Stomach smooth muscle (tissue), 2 donors: ENCODE measurements around the gene GRIA4.

Source experiments
- H3K27ac ChIP-seq: one replicate; pipeline ENCODE4 v1.7.0; 2013; ENCODE audit warnings: mild to moderate bottlenecking, low read length, inconsistent platforms
- H3K27me3 ChIP-seq, 2 donors: one replicate each; pipeline ENCODE4 v1.7.0; 2013; ENCODE audit warnings: low read length in 2 of 2; ENCODE audit not compliant: insufficient read depth in 2 of 2, control insufficient read depth in 1 of 2
- H3K36me3 ChIP-seq, 2 donors: one replicate each; pipeline ENCODE4 v1.7.0; 2013; ENCODE audit warnings: low read length in 2 of 2; ENCODE audit not compliant: control insufficient read depth in 2 of 2, insufficient read depth in 2 of 2
- H3K4me1 ChIP-seq: one replicate; pipeline ENCODE4 v1.7.0; 2013; ENCODE audit warnings: low read length; ENCODE audit not compliant: control insufficient read depth, insufficient read depth
- H3K4me3 ChIP-seq, 2 donors: one replicate each; pipeline ENCODE4 v1.7.0; 2013; ENCODE audit warnings: low read length in 2 of 2
- H3K9ac ChIP-seq, 2 donors: one replicate each; pipeline ENCODE4 v1.7.0; 2013; ENCODE audit warnings: low read length in 2 of 2, mild to moderate bottlenecking in 1 of 2
- H3K9me3 ChIP-seq, 2 donors: one replicate each; pipeline ENCODE4 v1.7.0; 2013; ENCODE audit warnings: low read length in 2 of 2; ENCODE audit not compliant: control insufficient read depth in 2 of 2
- donor health status: healthy.
- donor health status: Pancreatic carcinoma.

The GRIA4 gene

GRCh38 chr11:105718641-105719040 lies 108.8 kb downstream of the GRIA4 start:
- Histone ChIP-seq H3K9me3 (no peaks in the 10 kb centered on the region), H3K9ac (no peak overlapping the region), H3K27ac (no peak overlapping the region), H3K27me3 (no peaks in the 10 kb centered on the region), H3K4me1 (no peaks in the 10 kb centered on the region), H3K36me3 (no peaks in the 10 kb centered on the region), H3K4me3 (no peak overlapping the region)

- Histone ChIP-seq H3K4me1 (no peaks in the 10 kb centered on the region), H3K36me3 (no peaks in the 10 kb centered on the region), H3K4me3 (no peak overlapping the region), H3K27ac (no peak overlapping the region), H3K9me3 (no peaks in the 10 kb centered on the region), H3K27me3 (no peaks in the 10 kb centered on the region), H3K9ac (no peak overlapping the region)
Observed at GRCh38 chr11:105719073-105719822, 109.4 kb downstream of the GRIA4 start.

GRCh38 chr11:105720096-105720495 lies 110.2 kb downstream of the GRIA4 start:
- Histone ChIP-seq H3K9me3 (no peaks in the 10 kb centered on the region), H3K36me3 (no peaks in the 10 kb centered on the region), H3K27ac (no peak overlapping the region), H3K4me1 (no peaks in the 10 kb centered on the region), H3K27me3 (no peaks in the 10 kb centered on the region), H3K9ac (no peak overlapping the region), H3K4me3 (no peak overlapping the region)

GRCh38 chr11:105723269-105723668 lies 113.4 kb downstream of the GRIA4 start:
- Histone ChIP-seq H3K9ac (no peak overlapping the region), H3K9me3 (peaks cover 0 to 4% of the 10 kb centered on the region in 2 donors), H3K36me3 (no peaks in the 10 kb centered on the region), H3K4me3 (no peak overlapping the region), H3K4me1 (no peaks in the 10 kb centered on the region), H3K27ac (no peak overlapping the region), H3K27me3 (no peaks in the 10 kb centered on the region)

GRCh38 chr11:105732611-105733010 lies 122.7 kb downstream of the GRIA4 start:
- Histone ChIP-seq H3K9me3 (no peaks in the 10 kb centered on the region), H3K4me3 (no peak overlapping the region), H3K9ac (no peak overlapping the region), H3K27ac (no peak overlapping the region), H3K36me3 (no peaks in the 10 kb centered on the region), H3K27me3 (no peaks in the 10 kb centered on the region), H3K4me1 (no peaks in the 10 kb centered on the region)

- no peaks in the 10 kb centered on the region for H3K27me3 ChIP-seq
- H3K9me3 ChIP-seq = no peaks in the 10 kb centered on the region
- no peak overlapping the region for H3K9ac ChIP-seq
- H3K4me1 ChIP-seq = no peaks in the 10 kb centered on the region
- H3K36me3 ChIP-seq = no peaks in the 10 kb centered on the region
- no peak overlapping the region for H3K4me3 ChIP-seq
- H3K27ac ChIP-seq = no peak overlapping the region
Observed at GRCh38 chr11:105734426-105734825, 124.6 kb downstream of the GRIA4 start.

- H3K27me3 ChIP-seq = no peaks in the 10 kb centered on the region
- no peak overlapping the region for H3K9ac ChIP-seq
- no peak overlapping the region for H3K4me3 ChIP-seq
- H3K36me3 ChIP-seq = no peaks in the 10 kb centered on the region
- no peaks in the 10 kb centered on the region for H3K9me3 ChIP-seq
- H3K27ac ChIP-seq = no peak overlapping the region
- H3K4me1 ChIP-seq = no peaks in the 10 kb centered on the region
Observed at GRCh38 chr11:105738251-105738650, 128.4 kb downstream of the GRIA4 start.

- H3K27me3 ChIP-seq = no peaks in the 10 kb centered on the region
- H3K4me1 ChIP-seq = no peaks in the 10 kb centered on the region
- H3K9ac ChIP-seq = no peak overlapping the region
Observed at GRCh38 chr11:105738986-105739795, 129.3 kb downstream of the GRIA4 start.

GRCh38 chr11:105740164-105740903 lies 130.5 kb downstream of the GRIA4 start:
- H3K27ac ChIP-seq = no peak overlapping the region
- no peaks in the 10 kb centered on the region for H3K27me3 ChIP-seq
- no peaks in the 10 kb centered on the region for H3K4me1 ChIP-seq
- no peaks in the 10 kb centered on the region for H3K36me3 ChIP-seq
- no peak overlapping the region for H3K9ac ChIP-seq
- H3K9me3 ChIP-seq = no peaks in the 10 kb centered on the region
- H3K4me3 ChIP-seq = no peak overlapping the region

More at GRCh38 chr11:105738986-105739795, 129.3 kb downstream of the GRIA4 start:
- Histone ChIP-seq H3K9me3 (no peaks in the 10 kb centered on the region), H3K27ac (no peak overlapping the region), H3K36me3 (no peaks in the 10 kb centered on the region), H3K4me3 (no peak overlapping the region)

- H3K9ac ChIP-seq = no peak overlapping the region
- no peaks in the 10 kb centered on the region for H3K36me3 ChIP-seq
- H3K9me3 ChIP-seq = no peaks in the 10 kb centered on the region
- no peak overlapping the region for H3K27ac ChIP-seq
- H3K4me3 ChIP-seq = no peak overlapping the region
- H3K27me3 ChIP-seq = no peaks in the 10 kb centered on the region
- H3K4me1 ChIP-seq = no peaks in the 10 kb centered on the region
Observed at GRCh38 chr11:105741488-105742020, 131.7 kb downstream of the GRIA4 start.
